ENCODE results near the gene MYOCOS. TPM values are rescaled to one million over a fixed set of nuclear protein-coding genes. Genes with fewer than 3 reads are reported as not detected.

MYOCOS gene
- total RNA-seq (2012; rRNA removed) = not detected in 2 replicates
- polyA plus RNA-seq (2012; rRNA removed) = not detected in 2 replicates
- polyA plus RNA-seq (2012; cell fraction: cytosol; rRNA removed) = not detected in 2 replicates
- polyA plus RNA-seq (2012; cell fraction: nucleus; rRNA removed; ENCODE audit: low replicate concordance) = not detected in 2 replicates
- percentile 22 among the genes with signal in this experiment for Bru-seq, nascent RNA
- percentile 28 among the genes with signal in this experiment for BruChase-seq, experiment 1, labeled RNA remaining after a 6-hour chase
- percentile 28 among the genes with signal in this experiment for BruChase-seq, experiment 2, labeled RNA remaining after a 2-hour chase
- long read RNA-seq = 0 reads

GRCh38 chr1:171622152-171622462 is at the start of gene MYOCOS:
Gene MYOCOS, plus strand, starts transcription at chr1:171622243. Its CDS starts 1,641 bp downstream, at chr1:171623884.
- WGBS, 2 experiments (ENCODE audit: extremely low coverage in 2 of 2, insufficient read length in 1 of 2) = no CpG with 5 or more reads among the region's 7 CpGs
- Histone ChIP-seq H3K27ac (ENCODE audit: insufficient read depth, low read length) (no peak within 1 kb of the TSS), H4K8ac (ENCODE audit: low read depth in 2 of 2, low read length in 2 of 2) (no peak within 1 kb of the TSS), H2BK5ac (ENCODE audit: low read depth, low read length, poor library complexity, severe bottlenecking) (no peak within 1 kb of the TSS), H4K20me1 (ENCODE audit: insufficient read depth, low read length) (no peaks in the 10 kb centered on the region), H3K18ac (ENCODE audit: low read depth, low read length) (no peak within 1 kb of the TSS), H2BK120ac (ENCODE audit: low read depth, low read length) (no peak within 1 kb of the TSS), H3K9ac (ENCODE audit: low read depth, low read length) (no peak within 1 kb of the TSS), H3K9me1 (ENCODE audit: insufficient read depth, low read length) (no peaks in the 10 kb centered on the region), H3K4ac (ENCODE audit: low read depth, low read length) (no peak within 1 kb of the TSS), H3K56ac (ENCODE audit: extremely low read depth, insufficient read depth, low read length) (no peak within 1 kb of the TSS), H3K14ac (replicated peaks; ENCODE audit: low read depth, low read length) (no peak within 1 kb of the TSS), H2AFZ (replicated peaks; ENCODE audit: low read length, poor library complexity) (no peak within 1 kb of the TSS), H4K91ac (ENCODE audit: insufficient read depth, low read depth, low read length) (no peak within 1 kb of the TSS), H3K9me3 (ENCODE audit: control insufficient read depth, insufficient read depth, low read length) (no peaks in the 10 kb centered on the region), H2AK5ac (ENCODE audit: low read depth, low read length) (no peak within 1 kb of the TSS), H3K4me2 (ENCODE audit: low read depth, low read length) (no peak within 1 kb of the TSS), H3K27me3 (ENCODE audit: control insufficient read depth, insufficient read depth, low read length) (peaks cover 3% of the 10 kb centered on the region; the same call in 1 of the 2 replicates), H3K36me3 (ENCODE audit: control insufficient read depth, insufficient read depth, low read length) (no peaks in the 10 kb centered on the region), H4K5ac (ENCODE audit: low read depth, low read length) (no peak within 1 kb of the TSS), H3K79me1 (ENCODE audit: low read depth in 1 of 2, low read length in 2 of 2) (no peaks in the 10 kb centered on the region), H2AK9ac (replicated peaks; ENCODE audit: low read depth, low read length, poor library complexity) (no peak within 1 kb of the TSS), H2BK15ac (ENCODE audit: low read depth, low read length) (no peak within 1 kb of the TSS), H3K4me1 (ENCODE audit: control insufficient read depth, insufficient read depth, low read length) (no peaks in the 10 kb centered on the region), H2BK20ac (ENCODE audit: low read depth, low read length) (no peak within 1 kb of the TSS), H3K4me3 (ENCODE audit: insufficient read depth, low read depth, low read length) (no peak within 1 kb of the TSS), H3K23ac (ENCODE audit: low read depth, low read length) (no peak within 1 kb of the TSS)
- no peak for DNase-seq
- no peak for ATAC-seq (ENCODE audit: low read depth)
- ChIA-PET POLR2A (ENCODE audit: unreplicated experiment) (no interaction called here), CTCF (no interaction called here)
- BruUV-seq (replicated peaks) = no TSS peak
- in situ Hi-C loops (cut with MboI; ENCODE audit: low sequenced_read_pairs) (no loop called here), dilution Hi-C loops (cut with HindIII; ENCODE audit: low sequenced_read_pairs, unreplicated experiment) (no loop called here), intact Hi-C loops (cut with micrococcal nuclease) (no loop called here)
- TF ChIP-seq CEBPB (IDR thresholded peaks at IDR 0.05; ENCODE audit: low read depth, low read length) (no peak), ELK1 (IDR thresholded peaks at IDR 0.05; ENCODE audit: borderline replicate concordance, low read depth, low read length) (no peak), RAD21 (IDR thresholded peaks at IDR 0.05; ENCODE audit: low read length) (no peak), MXI1 (IDR thresholded peaks at IDR 0.05; ENCODE audit: borderline replicate concordance, low read depth, low read length) (no peak), MAZ (IDR thresholded peaks at IDR 0.05; ENCODE audit: borderline replicate concordance, low read depth, low read length) (no peak), CTCF (conservative IDR thresholded peaks at IDR 0.05; ENCODE audit: low read depth, low read length) (no peak), SMC3 (IDR thresholded peaks at IDR 0.05; ENCODE audit: low read depth, low read length) (no peak), RFX5 (IDR thresholded peaks at IDR 0.05; ENCODE audit: low read depth, low read length) (no peak), POLR2A (IDR thresholded peaks at IDR 0.05; ENCODE audit: low read depth, low read length) (no peak), MAFK (IDR thresholded peaks at IDR 0.05; ENCODE audit: low read depth, low read length) (no peak), USF2 (IDR thresholded peaks at IDR 0.05; ENCODE audit: low read depth, low read length) (no peak)

All from IMR-90 (cell line).